Left lung (tissue), 10 donors: ENCODE measurements around the gene MTUS2. TPM values are rescaled to one million over a fixed set of nuclear protein-coding genes. Genes with fewer than 3 reads are reported as not detected.

ENCODE experiments used
- ATAC-seq: fragments of 200-7000 bp; cut with Tn5 transposase; one replicate; pipeline ENCODE4 v1.9.1; 2020; ENCODE audit warnings: moderate library complexity
- DNase-seq, 4 donors: peaks; one replicate each; pipeline ENCODE4 v3.0.0-alpha.2; 2013 to 2020
- H3K27ac ChIP-seq, 2 donors: fragments of 200-600 bp; sonication (generic) in 1 of 2; one replicate each; pipeline versions ENCODE4 v1.5.0 to v1.8.0; 2020 to 2021
- H3K27me3 ChIP-seq, 2 donors: fragments of 200-600 bp; sonication (generic) in 1 of 2; one replicate each; pipeline versions ENCODE4 v1.5.0 to v1.8.0; 2020 to 2021
- H3K36me3 ChIP-seq, 2 donors: fragments of 200-600 bp; sonication (generic) in 1 of 2; one replicate each; pipeline versions ENCODE4 v1.5.0 to v1.8.0; 2020 to 2021
- H3K4me1 ChIP-seq, 2 donors: fragments of 200-600 bp; one replicate each; pipeline ENCODE4 v1.8.0; 2021
- H3K4me3 ChIP-seq, 2 donors: fragments of 200-600 bp; sonication (generic) in 1 of 2; one replicate each; pipeline versions ENCODE4 v1.5.0 to v1.8.0; 2020 to 2021; ENCODE audit warnings: mild to moderate bottlenecking in 1 of 2
- H3K9me3 ChIP-seq, 2 donors: fragments of 200-600 bp; sonication (generic) in 1 of 2; one replicate each; pipeline versions ENCODE4 v1.5.0 to v1.8.0; 2020 to 2021
- intact Hi-C, 2 donors: fragments of 100-400 bp; cut with DNase I; formaldehyde crosslinking; loops; one replicate each; pipeline versions ENCODE4 v1.11.2 to v1.14.2; 2022
- polyA plus RNA-seq, 6 donors: library from polyadenylated mRNA; unstranded; fragments of 120-200 nt; gene quantifications; one replicate each; pipeline ENCODE4 v1.2.1, GENCODE V29; 2013; ENCODE audit not compliant: insufficient read length in 6 of 6
- total RNA-seq, 2 donors: library from RNA; stranded (reverse); fragmentation: NEBNext Ultra II Directional; extraction: Animal tissue kit (Norgen Biotek cat#: 25700); gene quantifications; one replicate each; pipeline ENCODE4 v1.2.1, GENCODE V29; 2021
- TF ChIP-seq, protein P1 (sequence below), 2 donors: fragments of 200-600 bp; sonication (generic) in 1 of 2; IDR thresholded peaks; one replicate each; pipeline versions ENCODE4 v1.5.0 to v1.8.0; 2021; ENCODE audit warnings: antibody characterized with exemption in 2 of 2
- donor health status: DM: no; HTN: yes; CAD: no.
- donor health status: DM: no; HTN: no; CAD: no.

MTUS2 gene
- total and polyA plus RNA-seq, 8 donors = 0.21 to 0.92 (median 0.50) TPM

DNA sequence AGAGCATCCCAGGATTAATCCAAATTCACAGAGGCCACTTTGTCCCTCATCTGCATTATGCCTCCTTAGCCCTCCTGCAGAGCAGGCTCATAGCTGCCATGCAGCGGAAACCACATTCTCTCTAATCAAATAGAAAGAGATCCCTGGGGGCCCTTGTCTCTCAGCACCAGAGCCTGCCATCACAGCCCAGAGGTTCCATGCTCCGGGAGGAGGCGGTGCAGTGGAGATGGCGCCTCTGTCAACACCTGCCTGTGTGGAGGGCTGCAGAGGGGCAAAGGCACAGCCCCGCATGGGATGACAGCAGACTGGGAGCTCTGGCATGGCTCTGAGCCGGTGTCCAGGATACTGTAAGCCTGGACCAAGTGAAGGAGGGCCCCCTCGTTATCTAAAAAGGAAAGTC lies 664.1 kb downstream of the MTUS2 start:
- ATAC-seq = no peak
- no peaks in the 10 kb centered on the region for H3K36me3 ChIP-seq
- TF ChIP-seq, protein P1, sequence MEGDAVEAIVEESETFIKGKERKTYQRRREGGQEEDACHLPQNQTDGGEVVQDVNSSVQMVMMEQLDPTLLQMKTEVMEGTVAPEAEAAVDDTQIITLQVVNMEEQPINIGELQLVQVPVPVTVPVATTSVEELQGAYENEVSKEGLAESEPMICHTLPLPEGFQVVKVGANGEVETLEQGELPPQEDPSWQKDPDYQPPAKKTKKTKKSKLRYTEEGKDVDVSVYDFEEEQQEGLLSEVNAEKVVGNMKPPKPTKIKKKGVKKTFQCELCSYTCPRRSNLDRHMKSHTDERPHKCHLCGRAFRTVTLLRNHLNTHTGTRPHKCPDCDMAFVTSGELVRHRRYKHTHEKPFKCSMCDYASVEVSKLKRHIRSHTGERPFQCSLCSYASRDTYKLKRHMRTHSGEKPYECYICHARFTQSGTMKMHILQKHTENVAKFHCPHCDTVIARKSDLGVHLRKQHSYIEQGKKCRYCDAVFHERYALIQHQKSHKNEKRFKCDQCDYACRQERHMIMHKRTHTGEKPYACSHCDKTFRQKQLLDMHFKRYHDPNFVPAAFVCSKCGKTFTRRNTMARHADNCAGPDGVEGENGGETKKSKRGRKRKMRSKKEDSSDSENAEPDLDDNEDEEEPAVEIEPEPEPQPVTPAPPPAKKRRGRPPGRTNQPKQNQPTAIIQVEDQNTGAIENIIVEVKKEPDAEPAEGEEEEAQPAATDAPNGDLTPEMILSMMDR (IDR thresholded peaks at IDR 0.05) = no peak

DNA sequence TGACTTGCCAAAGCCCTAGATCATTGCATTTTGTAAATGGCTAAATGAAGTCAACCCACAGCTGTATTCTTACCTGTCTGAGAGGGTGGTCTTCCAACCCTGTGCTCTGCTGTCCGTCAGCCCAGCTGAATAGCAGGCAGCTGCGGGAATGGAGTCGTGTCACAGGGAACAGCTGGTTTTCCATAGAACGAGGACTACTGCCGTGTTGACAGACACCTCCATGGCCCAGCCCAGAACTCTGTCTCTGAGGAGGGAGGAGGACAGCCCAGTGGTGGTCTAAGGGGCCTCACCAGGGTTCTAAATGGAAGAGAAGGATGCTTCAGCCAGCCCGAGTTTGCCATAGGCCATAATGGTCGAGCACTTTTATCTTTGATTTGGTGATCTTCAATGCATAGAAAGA lies 664.7 kb downstream of the MTUS2 start:
- H3K36me3 ChIP-seq = no peaks in the 10 kb centered on the region
- H3K27ac ChIP-seq = no peak overlapping the region
- TF ChIP-seq, protein P1 (IDR thresholded peaks at IDR 0.05) = no peak
- H3K4me3 ChIP-seq = no peak overlapping the region
- no peaks in the 10 kb centered on the region for H3K4me1 ChIP-seq
- ATAC-seq (no peak), DNase-seq (no peak)
- intact Hi-C loops = no loop called here
- peaks cover 0 to 21% of the 10 kb centered on the region in 2 donors for H3K27me3 ChIP-seq
- no peaks in the 10 kb centered on the region for H3K9me3 ChIP-seq

More for the DNA sequence above, 664.1 kb downstream of the MTUS2 start:
- H3K27ac ChIP-seq = no peak overlapping the region
- intact Hi-C loops = no loop called here
- no peaks in the 10 kb centered on the region for H3K4me1 ChIP-seq
- no peak overlapping the region for H3K4me3 ChIP-seq
- peaks cover 0 to 18% of the 10 kb centered on the region in 2 donors for H3K27me3 ChIP-seq
- H3K9me3 ChIP-seq = no peaks in the 10 kb centered on the region
- no peak for DNase-seq

DNA sequence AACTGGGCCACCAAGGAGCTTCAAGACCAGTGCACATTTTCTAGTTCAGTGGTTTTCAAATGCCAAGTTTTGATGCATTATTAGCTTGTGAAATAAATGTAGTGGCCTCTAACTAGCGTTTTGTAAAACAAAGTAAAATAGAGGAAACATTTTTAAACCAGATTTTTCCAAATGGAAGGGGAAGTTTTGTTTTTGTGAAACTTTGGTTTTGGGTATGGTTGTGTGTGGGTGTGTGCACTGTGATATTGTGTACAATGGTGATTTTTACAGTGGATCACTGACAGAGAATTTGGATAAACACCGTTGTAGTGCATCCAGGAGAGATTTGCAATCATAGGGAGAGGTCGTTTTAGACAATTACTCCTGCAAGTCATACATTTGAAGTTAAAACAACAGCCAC lies 666.4 kb downstream of the MTUS2 start:
- no peaks in the 10 kb centered on the region for H3K36me3 ChIP-seq
- intact Hi-C loops = no loop called here
- DNase-seq = no peak
- H3K4me1 ChIP-seq = no peaks in the 10 kb centered on the region
- H3K9me3 ChIP-seq = no peaks in the 10 kb centered on the region
- H3K4me3 ChIP-seq = no peak overlapping the region
- ATAC-seq = no peak
- TF ChIP-seq, protein P1 (IDR thresholded peaks at IDR 0.05) = no peak
- peaks cover 0 to 21% of the 10 kb centered on the region in 2 donors for H3K27me3 ChIP-seq
- H3K27ac ChIP-seq = no peak overlapping the region

DNA sequence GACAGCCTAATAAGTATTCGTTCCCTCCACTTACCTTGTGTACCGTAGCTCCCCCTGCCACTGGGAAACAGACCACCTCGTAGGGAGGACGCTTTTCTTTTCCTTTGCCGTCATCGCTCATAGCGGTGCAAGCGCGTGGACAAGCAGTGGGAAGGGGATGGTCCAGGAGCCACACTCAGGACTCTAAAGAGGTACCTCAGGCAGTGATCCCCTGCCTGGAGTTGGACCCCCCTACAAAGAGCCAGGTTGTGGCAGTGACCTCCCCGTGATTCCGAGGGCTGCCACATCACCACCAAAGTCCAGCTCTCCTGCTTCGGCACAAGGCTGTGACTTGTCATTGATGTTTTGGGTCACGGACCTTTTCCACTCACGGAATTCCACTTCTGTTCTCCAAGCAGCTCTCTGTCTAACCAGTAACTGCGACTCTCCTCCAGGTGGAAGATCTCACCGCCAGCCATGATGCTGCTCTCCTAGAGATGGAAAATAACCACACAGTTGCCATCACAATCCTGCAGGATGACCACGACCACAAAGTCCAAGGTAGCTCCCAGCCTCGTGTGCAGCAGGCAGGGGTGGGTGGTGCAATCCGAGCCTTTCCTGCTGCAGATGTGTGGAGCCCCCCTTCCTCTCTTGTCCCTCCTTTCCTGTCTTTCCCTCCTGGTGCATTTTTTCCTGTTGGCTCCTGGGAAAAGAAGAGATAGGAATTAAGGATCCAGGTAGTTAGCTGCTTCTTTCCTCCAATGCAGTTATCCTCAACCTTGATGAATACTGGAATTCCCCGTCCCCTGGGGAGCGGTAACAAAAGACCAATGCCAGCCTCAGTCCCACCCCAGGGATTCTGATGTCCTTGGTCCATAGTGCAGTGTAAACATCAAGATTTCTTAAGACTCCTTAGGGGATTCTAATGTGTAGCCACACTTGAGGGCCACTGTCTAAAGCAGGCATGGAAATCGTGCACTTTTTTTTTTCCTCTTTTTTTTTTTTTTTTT lies 667.6 kb downstream of the MTUS2 start:
- intact Hi-C loops = no loop called here
- DNase-seq (no peak), ATAC-seq (no peak)
- H3K36me3 ChIP-seq = no peaks in the 10 kb centered on the region
- no peaks in the 10 kb centered on the region for H3K4me1 ChIP-seq
- TF ChIP-seq, protein P1 (IDR thresholded peaks at IDR 0.05) = no peak
- H3K4me3 ChIP-seq = no peak overlapping the region
- H3K27ac ChIP-seq = no peak overlapping the region
- peaks cover 0 to 21% of the 10 kb centered on the region in 2 donors for H3K27me3 ChIP-seq
- H3K9me3 ChIP-seq = no peaks in the 10 kb centered on the region
